GM12875 (cell line): Measurements from ENCODE around the gene CSNK1G1.

Source experiments
- H3K4me3 ChIP-seq: one replicate; pipeline ENCODE4 v1.5.1; 2011; ENCODE audit warnings: low read depth, low read length, control low read depth
- TF ChIP-seq, protein P1 (sequence below): IDR thresholded peaks from 2 replicates; pipeline ENCODE4 v1.5.1; 2011; ENCODE audit warnings: low read depth, mild to moderate bottlenecking, control low read depth, inconsistent platforms, low read length, moderate library complexity, borderline replicate concordance; ENCODE audit not compliant: insufficient read depth

CSNK1G1 gene

DNA sequence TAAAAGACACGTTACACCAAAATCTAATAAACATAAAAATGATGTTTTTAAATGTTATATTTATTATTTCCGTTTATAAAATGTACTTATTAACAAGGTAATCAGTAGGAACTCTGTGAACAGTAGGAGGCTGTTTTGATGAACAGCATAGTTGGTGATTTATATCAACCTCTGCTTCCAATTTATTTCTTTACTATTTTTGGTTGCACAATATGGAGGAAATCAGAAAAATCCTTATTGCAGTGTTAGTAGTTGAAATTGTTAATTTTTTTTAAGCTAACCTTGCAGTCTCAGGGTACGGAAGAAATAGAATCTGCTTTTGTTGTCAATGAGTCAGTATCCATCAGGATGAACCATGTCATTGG is 209.5 kb downstream of the CSNK1G1 start:
- TF ChIP-seq, protein P1, sequence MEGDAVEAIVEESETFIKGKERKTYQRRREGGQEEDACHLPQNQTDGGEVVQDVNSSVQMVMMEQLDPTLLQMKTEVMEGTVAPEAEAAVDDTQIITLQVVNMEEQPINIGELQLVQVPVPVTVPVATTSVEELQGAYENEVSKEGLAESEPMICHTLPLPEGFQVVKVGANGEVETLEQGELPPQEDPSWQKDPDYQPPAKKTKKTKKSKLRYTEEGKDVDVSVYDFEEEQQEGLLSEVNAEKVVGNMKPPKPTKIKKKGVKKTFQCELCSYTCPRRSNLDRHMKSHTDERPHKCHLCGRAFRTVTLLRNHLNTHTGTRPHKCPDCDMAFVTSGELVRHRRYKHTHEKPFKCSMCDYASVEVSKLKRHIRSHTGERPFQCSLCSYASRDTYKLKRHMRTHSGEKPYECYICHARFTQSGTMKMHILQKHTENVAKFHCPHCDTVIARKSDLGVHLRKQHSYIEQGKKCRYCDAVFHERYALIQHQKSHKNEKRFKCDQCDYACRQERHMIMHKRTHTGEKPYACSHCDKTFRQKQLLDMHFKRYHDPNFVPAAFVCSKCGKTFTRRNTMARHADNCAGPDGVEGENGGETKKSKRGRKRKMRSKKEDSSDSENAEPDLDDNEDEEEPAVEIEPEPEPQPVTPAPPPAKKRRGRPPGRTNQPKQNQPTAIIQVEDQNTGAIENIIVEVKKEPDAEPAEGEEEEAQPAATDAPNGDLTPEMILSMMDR: no peak
- no peak overlapping the region for H3K4me3 ChIP-seq

DNA sequence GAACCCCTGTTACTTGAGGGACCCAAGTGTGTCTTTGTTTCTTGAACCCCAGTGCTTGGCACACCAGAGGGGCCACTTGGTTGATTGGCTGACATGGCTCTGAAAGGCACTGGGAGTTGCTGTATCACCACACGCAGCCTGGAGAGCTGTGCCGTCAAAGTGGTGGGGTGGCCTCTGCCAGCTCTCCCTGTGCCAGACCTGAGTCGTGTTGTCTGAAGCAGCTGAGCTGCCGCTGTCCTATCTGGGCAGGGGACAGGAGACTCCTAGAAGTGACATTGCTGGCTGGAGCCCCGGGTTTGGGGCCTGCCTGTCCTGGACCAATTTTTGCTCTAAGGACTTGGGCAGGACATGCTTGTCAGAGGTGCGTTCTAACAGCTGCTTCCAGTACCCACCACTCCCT is 209.9 kb downstream of the CSNK1G1 start:
- TF ChIP-seq, protein P1: no peak
- H3K4me3 ChIP-seq: no peak overlapping the region

DNA sequence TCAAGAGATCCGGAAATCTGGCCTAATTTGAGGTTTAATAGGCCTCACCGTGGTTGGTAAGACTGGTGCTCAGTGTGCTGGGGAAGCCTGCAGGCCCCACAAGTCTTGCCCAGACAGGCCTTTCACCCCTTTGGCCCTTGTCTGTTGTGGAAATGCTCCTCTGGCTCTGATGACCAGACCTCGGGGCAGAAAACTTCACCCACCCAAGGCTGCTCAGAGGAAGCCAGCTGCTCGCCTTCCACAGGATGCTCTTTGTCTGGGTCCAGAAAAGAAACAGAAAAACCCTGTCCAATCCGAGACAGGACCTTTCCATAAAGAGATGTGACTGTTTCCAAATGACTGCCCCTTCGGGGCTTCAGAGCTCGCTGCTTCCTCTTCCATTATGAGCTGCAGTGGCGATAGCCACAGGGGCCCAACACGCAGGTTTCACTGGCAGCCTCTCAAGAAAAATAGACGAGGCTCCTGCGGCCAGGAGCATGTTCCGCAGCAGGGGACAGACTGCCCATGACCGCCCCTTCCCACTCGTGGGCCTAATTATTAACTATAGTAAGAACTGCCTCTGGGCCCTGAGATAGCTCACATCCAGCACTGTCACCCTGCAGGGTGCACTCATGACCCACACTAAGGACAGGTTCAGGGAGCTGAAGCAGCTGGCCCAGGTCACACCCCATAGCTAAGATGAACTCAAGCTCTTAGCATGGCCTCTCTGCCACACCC is 211.2 kb downstream of the CSNK1G1 start:
- no peak overlapping the region for H3K4me3 ChIP-seq
- TF ChIP-seq, protein P1: no peak

DNA sequence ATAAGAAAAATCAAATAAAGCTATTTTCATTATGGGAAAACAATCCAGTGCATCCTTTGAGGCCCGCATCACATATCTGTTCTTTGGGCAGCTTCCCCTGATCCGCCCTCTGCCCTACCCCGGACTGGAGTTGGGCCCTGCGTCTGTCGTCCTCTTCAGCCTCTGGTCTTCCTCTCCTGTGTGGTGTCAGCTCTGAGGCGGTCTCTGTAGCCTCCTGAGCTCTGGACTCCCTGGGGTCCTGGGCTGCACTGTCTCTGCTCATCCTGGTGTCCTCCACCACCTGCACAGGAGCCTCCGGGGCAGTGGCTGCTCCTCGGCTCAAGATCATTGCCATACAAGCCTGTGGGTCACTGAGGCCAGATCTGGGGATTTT is 211.8 kb downstream of the CSNK1G1 start:
- H3K4me3 ChIP-seq: no peak overlapping the region
- TF ChIP-seq, protein P1: no peak

DNA sequence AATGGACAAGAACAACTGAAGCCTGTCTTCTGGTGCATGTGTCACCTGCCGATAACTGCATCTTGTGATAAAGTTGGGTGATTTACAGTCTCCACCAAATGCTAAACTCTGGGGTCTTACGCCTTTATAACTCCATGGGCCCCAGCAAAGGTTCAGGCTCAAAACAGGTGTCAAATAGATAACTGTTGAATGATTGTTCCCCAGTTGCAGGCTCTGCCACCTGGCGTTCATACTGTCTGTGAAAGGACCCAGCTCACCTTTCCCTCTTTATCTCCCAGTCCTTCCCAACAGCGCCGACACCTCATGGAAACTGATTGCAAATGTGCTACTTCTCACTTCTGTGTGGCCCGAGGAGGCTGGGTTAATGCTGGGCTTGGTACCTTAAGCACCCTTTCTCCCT is 212.7 kb downstream of the CSNK1G1 start:
- TF ChIP-seq, protein P1: no peak

DNA sequence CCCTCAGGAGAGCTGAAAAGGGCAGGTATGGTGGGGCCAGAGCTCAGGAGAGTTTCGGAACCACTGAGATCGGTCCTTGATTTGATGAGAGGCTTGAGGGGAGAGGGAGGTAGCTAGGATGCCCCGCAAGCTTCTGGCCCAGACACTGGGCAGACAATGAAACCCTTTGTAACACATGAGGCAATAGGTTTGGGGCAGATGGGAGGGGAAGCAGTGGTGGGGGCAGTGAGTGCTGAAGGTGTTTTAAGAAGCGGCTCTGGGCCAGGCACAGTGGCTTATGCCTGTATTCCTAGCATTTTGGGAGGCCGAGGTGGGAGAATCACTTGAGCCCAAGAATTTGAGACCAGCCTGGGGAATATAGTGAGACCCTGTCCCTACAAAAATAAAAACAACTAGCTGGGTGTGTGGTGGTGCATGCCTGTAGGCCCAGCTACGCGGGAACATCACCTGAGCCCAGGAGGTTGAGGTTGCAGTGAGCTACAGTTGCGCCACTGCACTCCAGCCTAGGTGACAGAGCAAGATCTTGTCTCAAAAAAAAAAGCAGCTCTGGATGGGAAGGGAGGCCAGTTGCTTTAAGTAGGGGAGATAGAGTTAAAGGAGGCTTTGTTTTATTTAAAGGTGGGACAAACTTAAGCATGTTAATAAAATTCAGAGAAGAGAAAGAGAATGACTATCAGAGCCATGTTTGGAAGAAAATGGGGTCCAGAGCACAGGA is 214.0 kb downstream of the CSNK1G1 start:
- no peak overlapping the region for H3K4me3 ChIP-seq
- TF ChIP-seq, protein P1: no peak

More for the DNA sequence above, 212.7 kb downstream of the CSNK1G1 start:
- no peak overlapping the region for H3K4me3 ChIP-seq
